ENCODE data around the gene CASK.
A peak's percentile ranks its signal among the peaks of the same experiment; 100 is the strongest.

CASK gene

DNA sequence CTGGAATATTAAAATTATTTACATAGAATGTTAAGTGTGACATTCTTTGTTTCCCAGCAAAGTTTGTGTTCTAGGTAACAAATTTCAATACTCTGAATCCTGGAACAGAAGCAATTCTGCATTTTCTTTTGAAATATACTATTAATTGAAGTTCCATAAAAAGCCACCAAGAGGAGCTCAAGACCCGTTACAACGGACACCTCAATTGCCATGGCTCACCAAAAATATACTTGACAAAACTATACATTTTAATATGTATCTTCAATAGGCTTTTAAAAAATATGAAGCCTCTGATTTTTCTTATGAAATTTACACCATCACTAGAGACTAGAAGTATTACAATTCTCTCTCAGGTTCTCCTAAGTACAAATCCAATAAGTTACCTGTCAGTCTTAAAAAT, 364.8 kb downstream of the CASK start:
- ChIA-PET POLR2A (no interaction called here), CTCF (interaction anchor here (0.6 to 1.1 kb wide), 5 partner anchors 35 to 240 kb away, joined by 3 to 4 read pairs (median 4); no protein-coding TSS in a partner anchor)
- no peak for TF ChIP-seq FOXM1 (IDR thresholded peaks at IDR 0.05; ENCODE audit: borderline replicate concordance)
- no peak for TF ChIP-seq NFRKB (IDR thresholded peaks at IDR 0.05)
- TF ChIP-seq ELF4 (IDR thresholded peaks at IDR 0.05): no peak
- no peak for TF ChIP-seq FOXA1 (IDR thresholded peaks at IDR 0.05)
- TF ChIP-seq SUZ12 (IDR thresholded peaks at IDR 0.05): no peak
- TF ChIP-seq TARDBP (IDR thresholded peaks at IDR 0.05): no peak
- TF ChIP-seq L3MBTL2 (conservative IDR thresholded peaks at IDR 0.05): no peak
- TF ChIP-seq FOXK2 (IDR thresholded peaks at IDR 0.05): no peak
- TF ChIP-seq HDGF (IDR thresholded peaks at IDR 0.05; ENCODE audit: borderline replicate concordance): no peak
- no peak for TF ChIP-seq CTBP1 (IDR thresholded peaks at IDR 0.05; ENCODE audit: borderline replicate concordance)
- TF ChIP-seq SP1 (IDR thresholded peaks at IDR 0.05): no peak
- no peak for TF ChIP-seq ZNF384 (IDR thresholded peaks at IDR 0.05)
- TF ChIP-seq ARNT (IDR thresholded peaks at IDR 0.05): no peak
- no peak for TF ChIP-seq LEF1 (IDR thresholded peaks at IDR 0.05; ENCODE audit: borderline replicate concordance)
- no peak for TF ChIP-seq BHLHE40 (IDR thresholded peaks at IDR 0.05; ENCODE audit: borderline replicate concordance)
- TF ChIP-seq, protein P1, sequence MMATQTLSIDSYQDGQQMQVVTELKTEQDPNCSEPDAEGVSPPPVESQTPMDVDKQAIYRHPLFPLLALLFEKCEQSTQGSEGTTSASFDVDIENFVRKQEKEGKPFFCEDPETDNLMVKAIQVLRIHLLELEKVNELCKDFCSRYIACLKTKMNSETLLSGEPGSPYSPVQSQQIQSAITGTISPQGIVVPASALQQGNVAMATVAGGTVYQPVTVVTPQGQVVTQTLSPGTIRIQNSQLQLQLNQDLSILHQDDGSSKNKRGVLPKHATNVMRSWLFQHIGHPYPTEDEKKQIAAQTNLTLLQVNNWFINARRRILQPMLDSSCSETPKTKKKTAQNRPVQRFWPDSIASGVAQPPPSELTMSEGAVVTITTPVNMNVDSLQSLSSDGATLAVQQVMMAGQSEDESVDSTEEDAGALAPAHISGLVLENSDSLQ (IDR thresholded peaks at IDR 0.05): no peak
- peak; percentile 32 for DNase-seq (ENCODE audit: extremely low spot score)

DNA sequence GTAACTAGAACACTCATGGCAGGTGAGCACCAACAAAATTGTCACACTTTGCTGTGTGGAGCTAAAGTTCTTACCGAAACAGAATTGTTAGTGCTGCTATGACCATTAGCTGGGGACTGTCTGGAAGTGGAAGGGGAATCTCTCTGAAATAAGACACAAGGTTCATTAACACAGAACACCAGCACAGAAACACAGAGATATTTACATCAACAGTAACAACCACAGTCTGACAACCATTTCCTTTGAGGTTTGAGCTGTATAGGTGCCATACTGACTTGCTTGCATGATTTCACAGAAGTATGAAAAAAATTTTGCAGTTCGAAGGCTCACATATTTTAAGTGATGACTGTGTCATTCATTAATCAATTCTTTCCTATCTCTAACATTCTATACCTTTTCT, 366.4 kb downstream of the CASK start:
- TF ChIP-seq NFRKB (IDR thresholded peaks at IDR 0.05) (no peak), ZNF384 (IDR thresholded peaks at IDR 0.05) (no peak), SP1 (IDR thresholded peaks at IDR 0.05) (no peak), FOXA1 (IDR thresholded peaks at IDR 0.05) (no peak), HDGF (IDR thresholded peaks at IDR 0.05; ENCODE audit: borderline replicate concordance) (no peak), ARNT (IDR thresholded peaks at IDR 0.05) (no peak), LEF1 (IDR thresholded peaks at IDR 0.05; ENCODE audit: borderline replicate concordance) (no peak), ELF4 (IDR thresholded peaks at IDR 0.05) (no peak), L3MBTL2 (conservative IDR thresholded peaks at IDR 0.05) (no peak), BHLHE40 (IDR thresholded peaks at IDR 0.05; ENCODE audit: borderline replicate concordance) (no peak), SUZ12 (IDR thresholded peaks at IDR 0.05) (no peak), FOXK2 (IDR thresholded peaks at IDR 0.05) (no peak), CTBP1 (IDR thresholded peaks at IDR 0.05; ENCODE audit: borderline replicate concordance) (no peak)
- DNase-seq (ENCODE audit: extremely low spot score): no peak
- ChIA-PET CTCF (no interaction called here), POLR2A (no interaction called here)

DNA sequence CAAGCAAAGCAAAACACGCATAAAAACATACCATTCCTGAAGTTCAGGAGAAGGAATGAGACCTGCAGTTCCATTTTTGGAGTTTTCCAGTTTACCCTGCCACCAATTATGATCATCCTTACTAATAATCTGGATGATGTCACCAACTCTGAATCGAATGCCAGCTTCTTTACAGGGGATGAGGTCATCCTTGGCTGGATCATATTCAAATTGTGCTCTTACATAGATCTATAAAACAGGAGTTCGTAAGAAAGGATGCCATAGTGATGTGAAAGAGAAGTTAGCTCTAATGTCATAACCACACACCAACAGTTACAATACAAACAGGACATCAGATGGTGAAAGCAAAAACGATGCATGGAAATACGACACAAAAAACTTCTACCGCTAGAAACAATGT, 369.7 kb downstream of the CASK start:
- TF ChIP-seq FOXA1 (IDR thresholded peaks at IDR 0.05) (no peak), TARDBP (IDR thresholded peaks at IDR 0.05) (no peak), ARNT (IDR thresholded peaks at IDR 0.05) (no peak), SP1 (IDR thresholded peaks at IDR 0.05) (no peak), CTBP1 (IDR thresholded peaks at IDR 0.05; ENCODE audit: borderline replicate concordance) (no peak), L3MBTL2 (conservative IDR thresholded peaks at IDR 0.05) (no peak), ELF4 (IDR thresholded peaks at IDR 0.05) (no peak), BHLHE40 (IDR thresholded peaks at IDR 0.05; ENCODE audit: borderline replicate concordance) (no peak), LEF1 (IDR thresholded peaks at IDR 0.05; ENCODE audit: borderline replicate concordance) (no peak), HDGF (IDR thresholded peaks at IDR 0.05; ENCODE audit: borderline replicate concordance) (no peak), FOXM1 (IDR thresholded peaks at IDR 0.05; ENCODE audit: borderline replicate concordance) (no peak), FOXK2 (IDR thresholded peaks at IDR 0.05) (no peak), ZNF384 (IDR thresholded peaks at IDR 0.05) (no peak), SUZ12 (IDR thresholded peaks at IDR 0.05) (no peak), NFRKB (IDR thresholded peaks at IDR 0.05) (no peak)
- TF ChIP-seq, protein P1 (IDR thresholded peaks at IDR 0.05): no peak
- ChIA-PET POLR2A (no interaction called here), CTCF (no interaction called here)
- DNase-seq (ENCODE audit: extremely low spot score): peak; percentile 12

DNA sequence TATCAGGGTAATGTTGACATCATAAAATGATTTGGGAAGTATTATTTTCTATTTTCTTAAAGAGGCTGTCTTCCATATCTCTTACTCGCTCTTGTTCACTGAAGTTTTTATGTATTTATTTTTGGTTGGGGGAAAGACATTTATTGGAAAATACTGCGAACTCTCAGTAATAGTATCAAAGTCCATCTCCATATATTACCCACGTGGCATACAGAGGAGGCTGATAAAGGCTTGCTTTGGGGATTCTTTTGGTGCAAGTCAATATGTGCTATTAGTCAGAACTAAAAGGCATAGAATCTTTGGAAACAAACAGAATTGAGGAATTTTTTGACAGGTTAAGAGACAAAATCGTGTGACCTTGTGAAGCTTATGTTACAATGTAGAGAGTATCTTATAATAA, 374.9 kb downstream of the CASK start:
- no peak for TF ChIP-seq ARNT (IDR thresholded peaks at IDR 0.05)
- no peak for TF ChIP-seq SUZ12 (IDR thresholded peaks at IDR 0.05)
- no peak for TF ChIP-seq NFRKB (IDR thresholded peaks at IDR 0.05)
- TF ChIP-seq ZNF384 (IDR thresholded peaks at IDR 0.05): no peak
- TF ChIP-seq FOXM1 (IDR thresholded peaks at IDR 0.05; ENCODE audit: borderline replicate concordance): no peak
- no peak for TF ChIP-seq SP1 (IDR thresholded peaks at IDR 0.05)
- TF ChIP-seq BHLHE40 (IDR thresholded peaks at IDR 0.05; ENCODE audit: borderline replicate concordance): no peak
- TF ChIP-seq LEF1 (IDR thresholded peaks at IDR 0.05; ENCODE audit: borderline replicate concordance): no peak
- no peak for TF ChIP-seq HDGF (IDR thresholded peaks at IDR 0.05; ENCODE audit: borderline replicate concordance)
- no peak for TF ChIP-seq TARDBP (IDR thresholded peaks at IDR 0.05)
- no peak for TF ChIP-seq CTBP1 (IDR thresholded peaks at IDR 0.05; ENCODE audit: borderline replicate concordance)
- no peak for TF ChIP-seq ELF4 (IDR thresholded peaks at IDR 0.05)
- TF ChIP-seq, protein P1 (IDR thresholded peaks at IDR 0.05): no peak
- no peak for TF ChIP-seq FOXA1 (IDR thresholded peaks at IDR 0.05)
- no peak for TF ChIP-seq FOXK2 (IDR thresholded peaks at IDR 0.05)
- TF ChIP-seq L3MBTL2 (conservative IDR thresholded peaks at IDR 0.05): no peak
- ChIA-PET POLR2A (no interaction called here), CTCF (no interaction called here)
- DNase-seq (ENCODE audit: extremely low spot score): no peak

DNA sequence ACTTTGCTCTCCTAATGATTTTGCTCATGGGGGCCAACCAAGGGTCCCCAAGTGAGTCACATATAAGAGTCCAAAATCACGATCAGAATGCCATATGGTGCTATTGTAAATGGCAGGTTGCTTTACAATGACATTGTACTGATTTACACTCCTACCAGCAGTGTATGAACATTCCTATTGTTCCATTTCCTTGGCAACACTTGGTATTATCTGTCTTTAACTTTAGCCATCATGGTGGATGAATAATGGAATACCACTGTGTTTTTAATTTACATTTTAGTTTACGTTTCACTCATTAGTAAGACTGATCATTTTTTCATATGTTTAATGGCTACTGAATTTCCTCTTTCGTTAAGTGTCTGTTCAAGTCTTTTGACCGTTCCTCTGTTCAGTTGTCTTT, 379.7 kb downstream of the CASK start:
- TF ChIP-seq SUZ12 (IDR thresholded peaks at IDR 0.05): no peak
- no peak for TF ChIP-seq LEF1 (IDR thresholded peaks at IDR 0.05; ENCODE audit: borderline replicate concordance)
- TF ChIP-seq ZNF384 (IDR thresholded peaks at IDR 0.05): no peak
- TF ChIP-seq FOXA1 (IDR thresholded peaks at IDR 0.05): no peak
- no peak for TF ChIP-seq ARNT (IDR thresholded peaks at IDR 0.05)
- TF ChIP-seq HDGF (IDR thresholded peaks at IDR 0.05; ENCODE audit: borderline replicate concordance): no peak
- TF ChIP-seq TARDBP (IDR thresholded peaks at IDR 0.05): no peak
- ChIA-PET POLR2A (no interaction called here), CTCF (no interaction called here)
- no peak for DNase-seq (ENCODE audit: extremely low spot score)

DNA sequence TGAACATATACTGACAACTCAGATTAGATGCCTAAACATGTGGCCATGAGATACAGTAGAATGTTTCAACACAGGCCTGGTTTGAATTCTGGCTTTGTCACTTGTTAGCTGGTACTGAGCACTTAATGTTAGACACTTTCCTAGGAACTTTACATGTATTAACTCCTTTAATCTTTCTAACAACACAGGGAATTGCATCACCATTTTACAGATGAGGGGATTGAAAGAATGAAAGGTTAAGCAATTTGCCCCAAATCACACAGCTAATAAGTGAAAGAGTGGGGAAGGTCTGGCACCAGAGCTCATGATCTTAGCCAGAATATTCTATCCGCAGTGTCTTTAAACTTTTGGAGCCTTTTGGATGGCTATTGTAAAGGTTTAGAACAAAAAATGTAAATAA, 380.3 kb downstream of the CASK start:
- CTCF ChIA-PET: interaction anchor here (0.6 kb wide), 1 partner anchor 73 kb away, joined by 3 read pairs; no protein-coding TSS in a partner anchor
- TF ChIP-seq CTBP1 (IDR thresholded peaks at IDR 0.05; ENCODE audit: borderline replicate concordance): no peak
- POLR2A ChIA-PET: no interaction called here
- DNase-seq (ENCODE audit: extremely low spot score): no peak
